SK-N-SH treated with all-trans-retinoic acid at 6 μM for 48 hours (cell line): Measurements from ENCODE around the gene CSF2RB.

Experiments
- ATAC-seq: fragments of 200-7000 bp; cut with Tn5 transposase; 3 replicates; pipeline ENCODE4 v1.9.1; 2020; ENCODE audit warnings: mild to moderate bottlenecking, moderate library complexity
- ARNTL ChIP-seq: fragments of 450-650 bp; formaldehyde crosslinking; IDR thresholded peaks from 2 replicates; pipeline ENCODE4 v1.5.0; 2020; ENCODE audit warnings: low read depth, mild to moderate bottlenecking, moderate library complexity, borderline replicate concordance
- BACH2 ChIP-seq: fragments of 250-450 bp; sonication (Bioruptor Pico); IDR thresholded peaks from 2 replicates; pipeline ENCODE4 v1.9.0; 2021; ENCODE audit warnings: mild to moderate bottlenecking, borderline replicate concordance
- CSDC2 ChIP-seq: fragments of 250-450 bp; sonication (Bioruptor Pico); IDR thresholded peaks from 2 replicates; pipeline ENCODE4 v1.5.0; 2020; ENCODE audit warnings: mild to moderate bottlenecking, moderate library complexity
- ESRRG ChIP-seq: fragments of 250-450 bp; sonication (Bioruptor Pico); IDR thresholded peaks from 2 replicates; pipeline ENCODE4 v1.6.1; 2021; ENCODE audit warnings: mild to moderate bottlenecking
- ISL1 ChIP-seq: fragments of 250-450 bp; sonication (Bioruptor Pico); IDR thresholded peaks from 2 replicates; pipeline ENCODE4 v2.1.2; 2022; ENCODE audit warnings: mild to moderate bottlenecking, moderate library complexity
- OSR1 ChIP-seq: fragments of 250-450 bp; sonication (Bioruptor Pico); IDR thresholded peaks from 2 replicates; pipeline ENCODE4 v1.8.0; 2022; ENCODE audit warnings: moderate library complexity, mild to moderate bottlenecking, inconsistent platforms
- POU6F1 ChIP-seq: fragments of 250-450 bp; sonication (Bioruptor Pico); IDR thresholded peaks from 2 replicates; pipeline ENCODE4 v1.8.0; 2021; ENCODE audit warnings: low read depth, mild to moderate bottlenecking, moderate library complexity, borderline replicate concordance
- RARB ChIP-seq: fragments of 250-450 bp; sonication (Bioruptor Pico); IDR thresholded peaks from 2 replicates; pipeline ENCODE4 v1.8.0; 2021; ENCODE audit warnings: mild to moderate bottlenecking, moderate library complexity
- SNAI2 ChIP-seq: fragments of 250-450 bp; sonication (Bioruptor Pico); IDR thresholded peaks from 2 replicates; pipeline ENCODE4 v1.5.0; 2020; ENCODE audit warnings: mild to moderate bottlenecking, moderate library complexity
- TCF4 ChIP-seq: fragments of 250-450 bp; sonication (Bioruptor Pico); IDR thresholded peaks from 2 replicates; pipeline ENCODE4 v1.8.0; 2021; ENCODE audit warnings: mild to moderate bottlenecking, moderate library complexity, borderline replicate concordance
- ZC3H10 ChIP-seq: fragments of 250-450 bp; sonication (Bioruptor Pico); IDR thresholded peaks from 2 replicates; pipeline ENCODE4 v1.5.1; 2021; ENCODE audit warnings: mild to moderate bottlenecking, moderate library complexity
- ZFP30 ChIP-seq: fragments of 450-650 bp; formaldehyde crosslinking; IDR thresholded peaks from 2 replicates; pipeline ENCODE4 v1.5.0; 2022; ENCODE audit warnings: mild to moderate bottlenecking, moderate library complexity
- ZNF8 ChIP-seq: fragments of 450-650 bp; formaldehyde crosslinking; IDR thresholded peaks from 2 replicates; pipeline ENCODE4 v1.5.0; 2020; ENCODE audit warnings: mild to moderate bottlenecking, moderate library complexity
- TF ChIP-seq, protein P1 (sequence below): fragments of 250-450 bp; sonication (Bioruptor Pico); IDR thresholded peaks from 2 replicates; pipeline ENCODE4 v1.5.1; 2021; ENCODE audit warnings: mild to moderate bottlenecking, moderate library complexity
- TF ChIP-seq, protein P2 (sequence below): fragments of 250-450 bp; sonication (Bioruptor Pico); IDR thresholded peaks from 2 replicates; pipeline ENCODE4 v1.5.0; 2020; ENCODE audit warnings: mild to moderate bottlenecking, moderate library complexity
- TF ChIP-seq, protein P3 (sequence below): fragments of 250-450 bp; sonication (Bioruptor Pico); IDR thresholded peaks from 2 replicates; pipeline ENCODE4 v1.5.1; 2020; ENCODE audit warnings: low read depth, mild to moderate bottlenecking, moderate library complexity
- TF ChIP-seq, protein P4 (sequence below): fragments of 250-450 bp; sonication (Bioruptor Pico); IDR thresholded peaks from 2 replicates; pipeline ENCODE4 v1.8.0; 2020; ENCODE audit warnings: mild to moderate bottlenecking, moderate library complexity, borderline replicate concordance

The CSF2RB gene

GRCh38 chr22:36924151-36924698 lies 10.8 kb downstream of the CSF2RB start:
- ATAC-seq, result no peak
- no peak for TF ChIP-seq ARNTL (CRISPR knock-in tag)
- TF ChIP-seq ISL1 (CRISPR knock-in tag), result no peak
- no peak for TF ChIP-seq ZFP30 (CRISPR knock-in tag)
- TF ChIP-seq BACH2 (CRISPR knock-in tag), result no peak
- TF ChIP-seq, protein P1, sequence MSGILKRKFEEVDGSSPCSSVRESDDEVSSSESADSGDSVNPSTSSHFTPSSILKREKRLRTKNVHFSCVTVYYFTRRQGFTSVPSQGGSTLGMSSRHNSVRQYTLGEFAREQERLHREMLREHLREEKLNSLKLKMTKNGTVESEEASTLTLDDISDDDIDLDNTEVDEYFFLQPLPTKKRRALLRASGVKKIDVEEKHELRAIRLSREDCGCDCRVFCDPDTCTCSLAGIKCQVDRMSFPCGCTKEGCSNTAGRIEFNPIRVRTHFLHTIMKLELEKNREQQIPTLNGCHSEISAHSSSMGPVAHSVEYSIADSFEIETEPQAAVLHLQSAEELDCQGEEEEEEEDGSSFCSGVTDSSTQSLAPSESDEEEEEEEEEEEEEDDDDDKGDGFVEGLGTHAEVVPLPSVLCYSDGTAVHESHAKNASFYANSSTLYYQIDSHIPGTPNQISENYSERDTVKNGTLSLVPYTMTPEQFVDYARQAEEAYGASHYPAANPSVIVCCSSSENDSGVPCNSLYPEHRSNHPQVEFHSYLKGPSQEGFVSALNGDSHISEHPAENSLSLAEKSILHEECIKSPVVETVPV (CRISPR knock-in tag), result no peak
- no peak for TF ChIP-seq ESRRG (CRISPR knock-in tag)
- TF ChIP-seq, protein P2, sequence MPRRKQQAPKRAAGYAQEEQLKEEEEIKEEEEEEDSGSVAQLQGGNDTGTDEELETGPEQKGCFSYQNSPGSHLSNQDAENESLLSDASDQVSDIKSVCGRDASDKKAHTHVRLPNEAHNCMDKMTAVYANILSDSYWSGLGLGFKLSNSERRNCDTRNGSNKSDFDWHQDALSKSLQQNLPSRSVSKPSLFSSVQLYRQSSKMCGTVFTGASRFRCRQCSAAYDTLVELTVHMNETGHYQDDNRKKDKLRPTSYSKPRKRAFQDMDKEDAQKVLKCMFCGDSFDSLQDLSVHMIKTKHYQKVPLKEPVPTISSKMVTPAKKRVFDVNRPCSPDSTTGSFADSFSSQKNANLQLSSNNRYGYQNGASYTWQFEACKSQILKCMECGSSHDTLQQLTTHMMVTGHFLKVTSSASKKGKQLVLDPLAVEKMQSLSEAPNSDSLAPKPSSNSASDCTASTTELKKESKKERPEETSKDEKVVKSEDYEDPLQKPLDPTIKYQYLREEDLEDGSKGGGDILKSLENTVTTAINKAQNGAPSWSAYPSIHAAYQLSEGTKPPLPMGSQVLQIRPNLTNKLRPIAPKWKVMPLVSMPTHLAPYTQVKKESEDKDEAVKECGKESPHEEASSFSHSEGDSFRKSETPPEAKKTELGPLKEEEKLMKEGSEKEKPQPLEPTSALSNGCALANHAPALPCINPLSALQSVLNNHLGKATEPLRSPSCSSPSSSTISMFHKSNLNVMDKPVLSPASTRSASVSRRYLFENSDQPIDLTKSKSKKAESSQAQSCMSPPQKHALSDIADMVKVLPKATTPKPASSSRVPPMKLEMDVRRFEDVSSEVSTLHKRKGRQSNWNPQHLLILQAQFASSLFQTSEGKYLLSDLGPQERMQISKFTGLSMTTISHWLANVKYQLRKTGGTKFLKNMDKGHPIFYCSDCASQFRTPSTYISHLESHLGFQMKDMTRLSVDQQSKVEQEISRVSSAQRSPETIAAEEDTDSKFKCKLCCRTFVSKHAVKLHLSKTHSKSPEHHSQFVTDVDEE, result no peak

GRCh38 chr22:36925388-36926290 lies 12.2 kb downstream of the CSF2RB start:
- ATAC-seq, result no peak
- no peak for TF ChIP-seq OSR1 (CRISPR knock-in tag)
- no peak for TF ChIP-seq CSDC2 (CRISPR knock-in tag)
- TF ChIP-seq ZFP30 (CRISPR knock-in tag), result no peak
- TF ChIP-seq TCF4 (CRISPR knock-in tag), result no peak
- TF ChIP-seq ZC3H10 (CRISPR knock-in tag), result no peak
- TF ChIP-seq, protein P3, sequence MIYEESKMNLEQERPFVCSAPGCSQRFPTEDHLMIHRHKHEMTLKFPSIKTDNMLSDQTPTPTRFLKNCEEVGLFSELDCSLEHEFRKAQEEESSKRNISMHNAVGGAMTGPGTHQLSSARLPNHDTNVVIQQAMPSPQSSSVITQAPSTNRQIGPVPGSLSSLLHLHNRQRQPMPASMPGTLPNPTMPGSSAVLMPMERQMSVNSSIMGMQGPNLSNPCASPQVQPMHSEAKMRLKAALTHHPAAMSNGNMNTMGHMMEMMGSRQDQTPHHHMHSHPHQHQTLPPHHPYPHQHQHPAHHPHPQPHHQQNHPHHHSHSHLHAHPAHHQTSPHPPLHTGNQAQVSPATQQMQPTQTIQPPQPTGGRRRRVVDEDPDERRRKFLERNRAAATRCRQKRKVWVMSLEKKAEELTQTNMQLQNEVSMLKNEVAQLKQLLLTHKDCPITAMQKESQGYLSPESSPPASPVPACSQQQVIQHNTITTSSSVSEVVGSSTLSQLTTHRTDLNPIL (CRISPR knock-in tag), result no peak
- TF ChIP-seq BACH2 (CRISPR knock-in tag), result no peak
- TF ChIP-seq ISL1 (CRISPR knock-in tag), result no peak
- no peak for TF ChIP-seq RARB
- TF ChIP-seq, protein P1 (CRISPR knock-in tag), result no peak
- no peak for TF ChIP-seq SNAI2 (CRISPR knock-in tag)
- no peak for TF ChIP-seq ZNF8
- TF ChIP-seq POU6F1 (CRISPR knock-in tag), result no peak
- TF ChIP-seq, protein P4, sequence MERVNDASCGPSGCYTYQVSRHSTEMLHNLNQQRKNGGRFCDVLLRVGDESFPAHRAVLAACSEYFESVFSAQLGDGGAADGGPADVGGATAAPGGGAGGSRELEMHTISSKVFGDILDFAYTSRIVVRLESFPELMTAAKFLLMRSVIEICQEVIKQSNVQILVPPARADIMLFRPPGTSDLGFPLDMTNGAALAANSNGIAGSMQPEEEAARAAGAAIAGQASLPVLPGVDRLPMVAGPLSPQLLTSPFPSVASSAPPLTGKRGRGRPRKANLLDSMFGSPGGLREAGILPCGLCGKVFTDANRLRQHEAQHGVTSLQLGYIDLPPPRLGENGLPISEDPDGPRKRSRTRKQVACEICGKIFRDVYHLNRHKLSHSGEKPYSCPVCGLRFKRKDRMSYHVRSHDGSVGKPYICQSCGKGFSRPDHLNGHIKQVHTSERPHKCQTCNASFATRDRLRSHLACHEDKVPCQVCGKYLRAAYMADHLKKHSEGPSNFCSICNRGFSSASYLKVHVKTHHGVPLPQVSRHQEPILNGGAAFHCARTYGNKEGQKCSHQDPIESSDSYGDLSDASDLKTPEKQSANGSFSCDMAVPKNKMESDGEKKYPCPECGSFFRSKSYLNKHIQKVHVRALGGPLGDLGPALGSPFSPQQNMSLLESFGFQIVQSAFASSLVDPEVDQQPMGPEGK (CRISPR knock-in tag), result no peak
- TF ChIP-seq, protein P2, result no peak
- TF ChIP-seq ARNTL (CRISPR knock-in tag), result no peak
